NCI-H524 (cell line): Measurements from ENCODE around the gene MCF2L.
A peak's percentile ranks its signal among the peaks of the same experiment; 100 is the strongest.

Source experiments
- DNase-seq, 2 experiments: peaks; one replicate each; lab custom pipeline; 2025; lab: John Stamatoyannopoulos, UW

Gene MCF2L

GRCh38 chr13:112968910-112969691 lies at the start of gene MCF2L:
Gene MCF2L, plus strand, starts transcription at chr13:112969214. Its CDS starts 166 bp downstream, at chr13:112969380.
- peak; percentile 28 to 65 for DNase-seq

- DNase-seq, result no peak
Measured at GRCh38 chr13:112923962-112924361, 45.1 kb upstream of the MCF2L start.

DNA sequence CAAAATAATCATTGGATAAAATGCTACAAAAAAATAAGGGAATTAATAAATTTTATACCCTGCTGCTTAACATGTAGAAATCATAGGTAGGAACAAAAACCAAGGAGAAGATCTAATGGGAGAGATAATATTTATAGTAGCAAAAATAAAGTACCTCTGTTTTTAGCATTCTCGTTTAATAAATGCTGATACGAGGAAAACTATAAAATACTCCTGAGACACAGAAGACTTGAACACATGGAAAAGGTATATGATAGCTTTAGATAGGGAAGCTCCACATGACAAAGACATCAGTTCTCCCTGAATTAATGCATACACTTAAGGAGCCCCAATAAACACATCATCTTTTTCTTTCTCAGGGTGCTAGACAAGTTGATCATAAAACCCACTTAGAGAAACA lies 44.6 kb upstream of the MCF2L start:
- no peak for DNase-seq

- DNase-seq, result no peak
Measured at GRCh38 chr13:112926003-112926402, 43.0 kb upstream of the MCF2L start.

DNA sequence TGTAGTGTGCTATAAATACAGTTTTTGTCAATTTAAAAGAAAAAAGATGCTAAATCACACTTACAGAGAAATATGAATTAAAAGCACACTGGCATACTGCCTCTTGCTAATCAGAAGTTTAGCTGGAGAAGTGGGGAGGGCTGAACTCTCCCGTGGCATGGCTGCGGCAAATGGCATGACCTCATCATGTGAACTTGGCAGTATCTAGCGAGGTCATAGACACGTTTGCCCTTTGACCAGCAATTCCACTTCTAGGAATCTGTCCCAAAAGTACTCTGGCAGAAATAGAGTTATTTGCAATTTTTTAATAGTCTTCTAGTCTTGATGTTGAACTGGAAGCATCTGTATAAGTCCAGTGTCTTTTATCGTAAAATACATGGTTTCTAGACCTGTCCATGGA lies 42.0 kb upstream of the MCF2L start:
- DNase-seq, result no peak

- no peak for DNase-seq
Measured at GRCh38 chr13:112928020-112928971, 40.7 kb upstream of the MCF2L start.

DNA sequence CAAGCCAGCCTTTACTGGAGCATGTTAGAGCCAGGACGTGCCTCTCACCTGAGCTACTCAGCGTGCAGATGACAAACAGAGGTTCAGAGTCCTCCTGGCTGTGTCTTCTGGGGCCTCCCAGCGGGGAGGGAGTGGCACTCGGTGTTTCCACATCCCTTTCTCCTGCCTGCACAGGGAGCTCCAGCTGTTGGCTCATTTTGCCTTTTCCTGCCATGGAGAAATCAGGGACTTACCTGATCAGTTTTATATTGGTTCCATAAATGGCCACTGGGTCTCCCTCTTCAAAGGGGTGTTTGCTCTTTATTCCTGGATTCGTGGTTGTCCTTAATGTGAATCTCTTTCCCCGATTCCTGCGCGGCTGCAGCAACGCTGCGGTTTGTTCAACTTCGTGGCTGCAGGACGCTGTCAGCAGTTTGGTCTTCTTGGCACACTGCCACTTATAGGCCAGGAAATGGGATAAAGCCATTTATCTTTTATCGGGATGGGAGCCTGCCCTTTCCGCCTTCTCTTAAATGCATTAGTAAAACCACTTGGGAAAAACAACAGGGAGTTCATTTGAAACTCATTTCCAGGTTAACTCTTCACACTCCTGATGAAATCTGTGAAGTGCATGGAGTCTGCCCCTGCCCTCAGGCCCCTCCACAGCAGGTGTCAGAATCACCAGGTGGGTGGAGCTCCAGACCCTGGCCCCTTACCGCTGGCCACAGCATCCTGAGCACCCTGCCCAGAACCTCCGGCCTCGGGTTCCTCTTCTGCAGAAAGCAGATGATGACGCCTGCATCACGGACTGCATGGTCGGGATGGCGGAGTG lies 39.8 kb upstream of the MCF2L start:
- DNase-seq, result peak in 1 of 2 experiments; percentile 47

DNA sequence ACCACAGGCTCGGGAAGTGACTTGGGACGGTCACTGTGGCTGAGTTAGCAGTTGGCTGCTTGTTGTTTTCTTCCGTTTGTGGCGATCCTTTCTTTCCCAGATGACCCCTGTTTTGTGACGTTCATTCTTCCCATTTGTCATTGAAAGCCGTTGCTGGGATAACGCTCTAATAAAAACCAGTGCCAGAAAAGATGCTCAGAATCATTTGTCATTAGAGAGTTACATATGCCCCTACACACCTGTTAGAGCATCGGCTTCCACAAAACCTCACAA lies 39.3 kb upstream of the MCF2L start:
- no peak for DNase-seq

DNA sequence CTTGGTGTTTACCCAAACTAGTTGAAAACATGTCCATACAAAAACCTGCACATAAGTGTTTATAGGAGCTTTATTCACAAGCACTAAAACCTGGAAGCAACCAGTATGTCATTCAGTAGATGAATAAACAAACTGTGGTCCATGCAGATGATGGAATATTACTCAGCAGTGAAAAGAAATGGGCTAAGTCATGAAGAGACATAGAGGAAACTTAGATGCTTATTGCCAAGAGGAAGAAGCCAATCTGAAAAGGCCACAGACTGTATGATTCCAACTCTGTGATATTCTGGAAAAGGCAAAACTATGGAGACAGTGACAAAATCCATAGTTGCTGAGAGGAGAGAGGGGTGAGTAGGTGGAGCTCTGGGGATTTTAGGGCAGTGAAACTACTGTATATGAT lies 38.8 kb upstream of the MCF2L start:
- DNase-seq, result no peak

GRCh38 chr13:112931028-112931934 lies 37.7 kb upstream of the MCF2L start:
- peak; percentile 59 to 74 for DNase-seq

DNA sequence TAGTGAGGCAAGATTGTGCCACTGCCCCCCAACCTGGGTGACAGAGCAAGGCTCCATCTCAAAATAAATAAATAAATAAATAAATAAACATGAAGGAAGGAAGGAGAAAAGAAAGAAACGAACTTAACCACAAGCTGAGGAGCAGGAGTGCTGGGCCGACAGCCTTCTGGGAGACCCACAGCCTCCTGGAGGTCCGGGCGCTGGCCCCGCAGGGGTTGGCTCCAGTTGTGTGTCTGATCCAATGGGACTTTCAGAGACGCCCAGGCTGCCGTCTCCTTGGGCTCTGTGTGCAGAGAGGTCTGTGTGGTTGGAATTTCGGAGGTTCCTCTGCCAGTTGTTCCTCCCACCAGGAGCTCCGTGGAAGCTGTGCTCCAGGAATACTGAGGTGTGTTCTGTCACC lies 36.0 kb upstream of the MCF2L start:
- DNase-seq, result no peak

DNA sequence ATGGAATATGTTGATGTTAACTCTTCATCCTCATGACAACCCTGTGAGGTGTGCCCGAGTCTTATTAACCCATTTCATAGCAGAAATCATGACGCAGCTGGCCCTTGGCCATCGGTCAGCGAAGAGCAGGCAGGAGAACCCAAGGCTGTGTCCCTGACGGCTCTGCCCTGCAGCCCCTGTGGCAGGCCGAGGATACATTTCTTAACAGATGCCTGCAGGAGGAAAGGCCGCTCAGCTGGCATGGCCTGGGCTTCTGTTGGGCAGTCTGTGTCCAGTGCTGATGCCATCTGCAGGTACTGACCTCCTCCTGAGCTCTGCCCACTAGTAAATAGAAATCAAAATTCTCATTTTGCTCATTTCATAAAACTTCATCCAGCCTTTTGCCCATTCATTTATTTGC lies 35.4 kb upstream of the MCF2L start:
- DNase-seq, result no peak

GRCh38 chr13:112934078-112934477 lies 34.9 kb upstream of the MCF2L start:
- DNase-seq, result no peak

GRCh38 chr13:112938680-112939079 lies 30.3 kb upstream of the MCF2L start:
- DNase-seq, result no peak

DNA sequence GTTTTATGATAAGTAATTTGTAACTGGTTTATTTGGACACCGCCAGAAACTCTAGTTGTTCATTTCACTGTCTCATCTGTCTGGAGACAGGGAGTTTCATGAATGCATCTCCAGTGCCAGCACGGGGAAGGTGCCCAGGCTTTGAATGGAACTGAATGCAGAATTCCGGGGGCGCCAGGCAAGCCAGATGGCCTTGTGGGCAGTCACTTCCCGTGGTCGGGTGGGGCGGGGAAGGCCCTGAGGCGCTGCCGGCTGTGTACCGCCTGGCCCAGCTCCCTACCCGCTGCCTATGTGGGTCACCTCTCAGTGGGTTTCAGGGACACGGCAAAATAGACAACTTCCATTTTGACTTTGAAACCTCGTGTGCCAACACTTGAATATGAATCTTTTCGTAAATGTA lies 28.8 kb upstream of the MCF2L start:
- peak in 1 of 2 experiments; percentile 6 for DNase-seq

DNA sequence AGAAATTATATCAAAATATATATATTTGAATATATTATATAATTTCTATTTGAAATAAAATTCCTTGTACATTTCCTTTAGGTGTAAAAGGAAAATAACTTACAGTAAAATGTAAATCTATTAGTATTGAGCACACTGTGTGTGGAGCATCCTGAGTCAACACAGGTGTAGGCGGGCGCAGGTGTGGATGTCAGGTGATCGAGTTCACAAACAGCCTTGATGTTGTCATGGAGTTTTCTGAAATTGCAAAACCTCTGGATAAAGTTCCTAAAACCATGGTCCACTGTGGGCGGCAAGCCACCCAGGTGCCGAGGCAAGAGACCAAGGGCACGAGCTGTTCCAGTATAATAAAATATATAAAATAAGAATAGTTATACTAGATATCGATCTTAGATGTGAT lies 27.7 kb upstream of the MCF2L start:
- DNase-seq, result no peak

DNA sequence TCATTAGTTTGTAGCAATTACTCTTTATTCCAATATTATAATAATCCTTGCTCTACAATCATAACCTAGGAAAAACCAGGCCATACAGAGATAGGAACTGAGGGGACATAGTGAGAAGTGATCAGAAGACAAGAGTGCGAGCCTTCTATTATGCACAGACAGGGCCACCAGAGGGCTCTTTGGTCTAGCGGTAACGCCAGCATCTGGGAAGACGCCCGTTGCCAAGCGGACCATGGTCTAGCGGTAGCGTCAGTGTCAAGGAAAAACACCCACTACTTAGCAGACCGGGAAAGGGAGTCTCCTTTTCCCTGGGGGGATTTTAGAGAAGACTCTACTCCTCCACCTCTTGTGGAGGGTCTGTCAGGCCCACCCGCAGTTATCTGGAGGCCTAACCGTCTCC lies 27.2 kb upstream of the MCF2L start:
- DNase-seq, result peak in 1 of 2 experiments; percentile 43

DNA sequence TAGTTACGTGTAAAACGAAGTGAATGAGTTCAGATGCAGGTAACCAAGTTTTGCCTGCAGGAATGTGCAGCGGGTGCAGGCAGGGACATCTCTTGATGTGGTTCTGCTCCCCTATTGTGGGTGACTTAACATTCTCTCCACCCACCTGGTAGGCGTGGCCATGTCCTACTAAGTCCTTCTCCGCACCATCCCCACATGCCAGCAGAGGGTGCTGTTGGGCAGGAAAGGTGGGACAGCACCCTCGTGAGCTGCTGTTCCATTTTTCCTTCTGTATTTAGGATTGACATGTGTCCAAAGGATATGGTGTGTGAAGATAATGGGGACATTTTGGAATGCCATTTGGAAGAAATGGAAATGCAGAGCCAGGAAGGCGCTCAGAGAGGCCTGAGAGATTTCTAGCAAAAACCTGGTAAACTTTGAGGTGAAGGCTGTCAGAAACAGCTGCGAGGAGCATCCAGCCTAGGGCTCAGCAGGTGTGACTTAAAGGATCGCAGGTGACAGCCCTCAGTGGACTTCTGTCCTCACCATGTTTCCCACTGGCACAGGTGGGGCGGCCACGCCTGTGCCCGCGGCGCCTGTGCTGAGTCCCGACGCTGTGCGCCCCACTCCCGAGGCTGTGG lies 26.2 kb upstream of the MCF2L start:
- DNase-seq, result peak; percentile 86 to 94

DNA sequence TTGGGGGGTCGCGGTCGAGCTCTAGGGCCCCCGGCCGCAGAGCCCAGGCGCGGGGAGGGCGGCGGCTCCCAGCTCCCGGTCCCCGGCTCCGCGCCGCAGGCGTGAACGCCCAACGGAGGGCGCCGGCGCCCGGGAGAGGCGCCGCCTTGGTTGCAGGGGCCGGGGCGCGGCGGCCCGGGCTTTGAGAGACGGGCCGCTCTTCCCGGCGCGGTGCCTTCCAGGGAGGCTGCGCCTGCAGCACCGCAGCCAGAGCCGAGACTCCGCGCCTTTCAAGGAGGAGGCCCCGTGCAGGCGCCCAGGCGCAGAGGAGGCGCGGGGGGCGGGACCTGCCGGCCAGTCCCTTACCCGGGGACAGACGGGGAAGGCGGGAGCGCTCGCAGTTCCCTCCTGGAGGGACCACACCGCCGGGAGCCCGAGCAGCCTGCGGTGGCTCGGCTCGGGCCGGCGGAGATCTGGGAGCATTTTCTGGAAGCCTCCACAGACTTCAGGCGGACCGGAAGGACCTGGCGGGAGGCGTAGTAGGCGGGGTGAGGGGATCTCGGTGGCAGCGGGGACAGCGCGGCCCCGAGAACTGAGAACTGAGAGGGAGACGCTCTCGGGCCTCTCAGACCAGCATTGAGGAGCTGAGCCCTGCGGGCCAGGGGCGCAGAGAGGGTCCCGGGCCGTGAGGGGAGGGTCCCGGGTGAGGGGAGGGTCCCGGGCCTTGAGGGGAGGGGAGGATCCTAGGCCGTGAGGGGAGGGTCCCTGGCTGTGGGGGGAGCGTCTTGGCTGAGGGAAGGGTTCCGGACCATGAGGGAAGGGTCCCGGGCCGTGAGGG lies 25.5 kb upstream of the MCF2L start:
- peak; percentile 29 to 57 for DNase-seq

DNA sequence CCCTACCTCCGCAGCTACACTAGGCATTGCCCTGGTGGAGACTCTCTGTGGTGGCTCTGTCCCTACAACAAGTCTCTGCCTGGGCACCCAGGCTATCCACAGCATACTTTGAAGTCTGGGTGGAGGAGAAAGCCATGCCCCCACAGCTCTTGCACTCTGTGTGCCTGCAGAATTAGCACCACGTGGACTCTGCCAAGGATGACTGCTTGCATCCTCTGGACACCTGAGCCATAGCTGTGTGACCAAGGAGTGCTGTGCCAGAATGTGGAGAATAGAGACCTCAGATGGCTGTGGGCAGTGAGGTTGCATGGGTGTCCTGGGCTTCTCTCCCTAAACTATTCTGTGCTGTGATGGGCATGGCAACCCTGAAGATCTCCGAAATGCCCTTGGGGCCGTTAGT lies 21.2 kb upstream of the MCF2L start:
- no peak for DNase-seq
